ENCODE results near the gene DCDC1.

DCDC1 gene, protein sequence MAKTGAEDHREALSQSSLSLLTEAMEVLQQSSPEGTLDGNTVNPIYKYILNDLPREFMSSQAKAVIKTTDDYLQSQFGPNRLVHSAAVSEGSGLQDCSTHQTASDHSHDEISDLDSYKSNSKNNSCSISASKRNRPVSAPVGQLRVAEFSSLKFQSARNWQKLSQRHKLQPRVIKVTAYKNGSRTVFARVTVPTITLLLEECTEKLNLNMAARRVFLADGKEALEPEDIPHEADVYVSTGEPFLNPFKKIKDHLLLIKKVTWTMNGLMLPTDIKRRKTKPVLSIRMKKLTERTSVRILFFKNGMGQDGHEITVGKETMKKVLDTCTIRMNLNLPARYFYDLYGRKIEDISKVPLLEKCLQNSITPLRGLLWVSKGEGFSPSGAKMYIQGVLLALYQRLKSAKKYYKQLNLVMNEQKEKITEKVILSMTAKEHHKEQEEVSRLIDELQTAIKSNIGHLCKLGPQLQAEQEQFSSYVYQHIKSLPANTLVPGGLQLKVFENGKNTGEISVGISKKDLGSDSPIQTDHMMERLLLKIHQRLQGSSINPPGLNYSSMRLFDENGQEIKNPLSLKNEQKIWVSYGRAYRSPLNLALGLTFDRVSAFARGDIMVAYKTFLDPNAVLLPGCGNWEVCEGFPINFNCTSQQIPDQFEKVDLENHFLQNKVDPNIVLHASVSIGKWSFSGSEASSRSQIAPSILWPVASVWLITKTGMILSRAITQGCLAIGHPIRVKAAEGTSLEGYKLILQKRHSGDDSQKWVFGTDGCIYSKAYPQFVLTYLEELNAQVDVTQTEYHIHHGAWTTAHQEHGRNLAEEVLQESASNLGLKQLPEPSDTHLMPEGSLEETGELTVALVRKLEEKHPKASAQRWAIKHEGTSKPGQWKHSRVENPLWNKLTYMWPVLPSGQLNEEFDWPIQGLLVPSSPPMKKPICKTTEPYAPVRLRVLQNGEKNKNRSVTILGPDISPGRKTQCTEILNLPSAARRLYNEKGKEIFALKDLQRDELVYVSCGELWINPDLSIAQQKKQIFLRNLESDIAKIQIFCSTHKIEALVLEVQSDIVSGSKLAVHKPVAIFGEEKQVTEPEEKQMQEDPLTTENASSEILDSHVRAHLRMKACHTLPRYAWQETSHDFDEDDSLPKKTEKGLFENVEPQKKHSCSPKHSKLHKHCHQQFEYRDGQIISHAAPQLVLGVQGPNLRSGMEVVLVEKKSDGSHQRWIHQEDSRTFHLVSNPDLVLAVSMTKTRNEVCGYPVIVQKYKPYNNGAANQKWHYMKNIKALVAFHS (N-terminal part only)
- total RNA-seq = 0.28 to 0.97 reads per million in 2 donors

DNA sequence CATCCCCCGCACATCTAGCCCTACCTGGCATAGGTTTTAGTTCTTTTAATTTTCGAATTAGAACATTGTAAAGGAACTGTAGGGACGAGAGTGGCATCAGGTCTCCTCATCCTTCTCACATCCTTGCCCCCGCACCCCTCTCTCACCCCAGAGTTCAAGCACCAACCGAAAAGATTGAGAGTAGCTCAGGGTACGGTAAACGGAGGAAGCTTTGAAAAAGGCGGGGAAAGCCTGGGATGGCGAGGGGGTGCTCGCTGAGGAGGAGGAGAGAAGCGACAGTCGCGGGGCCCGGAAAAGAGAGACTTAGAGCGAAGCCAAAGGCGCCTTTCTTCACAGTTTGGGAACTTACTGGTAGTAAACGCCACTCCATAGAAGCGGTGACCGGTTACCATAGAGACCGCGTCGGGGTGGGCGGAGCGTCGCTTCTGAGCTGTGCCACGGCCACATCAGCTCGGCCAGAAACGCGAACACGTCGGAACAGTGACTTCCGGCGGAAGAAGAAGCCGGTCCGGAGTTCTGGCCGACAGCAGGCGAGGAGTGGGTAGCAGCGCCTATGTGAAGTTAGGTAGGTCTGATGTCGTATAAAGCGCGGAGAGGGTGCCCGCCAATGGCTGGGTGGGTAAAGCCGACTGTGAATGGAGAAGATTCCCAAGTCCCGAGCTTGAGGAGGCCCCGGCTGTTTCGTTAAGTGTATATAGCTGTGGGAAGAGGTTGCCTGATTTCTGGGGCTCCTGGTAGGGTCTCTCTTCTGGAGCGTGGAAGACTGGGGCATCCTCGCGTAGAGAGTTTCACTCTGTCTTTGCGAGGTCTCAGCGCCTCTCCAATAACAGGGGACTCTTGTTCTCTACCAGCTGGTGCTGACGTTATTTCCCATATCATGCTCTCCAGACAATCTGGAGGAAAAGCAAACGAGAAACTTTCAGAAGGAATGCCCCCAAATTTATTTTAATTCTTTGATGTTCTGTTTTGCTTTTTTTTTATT, at the start of gene DCDC1, which contains the start of gene DNAJC24:
Gene DCDC1, minus strand, starts transcription at position 392 of the 982 bp plus-strand sequence. CDS start 41,459 bp downstream, outside the sequence.
Gene DNAJC24, plus strand, starts transcription at position 513 of the 982 bp plus-strand sequence. CDS start 889 bp downstream, outside the sequence.
- peak; percentile 92 for DNase-seq

- no peak for DNase-seq
These were observed 49.6 kb upstream of the DCDC1 start for GRCh38 chr11:31419138-31419537.

DNA sequence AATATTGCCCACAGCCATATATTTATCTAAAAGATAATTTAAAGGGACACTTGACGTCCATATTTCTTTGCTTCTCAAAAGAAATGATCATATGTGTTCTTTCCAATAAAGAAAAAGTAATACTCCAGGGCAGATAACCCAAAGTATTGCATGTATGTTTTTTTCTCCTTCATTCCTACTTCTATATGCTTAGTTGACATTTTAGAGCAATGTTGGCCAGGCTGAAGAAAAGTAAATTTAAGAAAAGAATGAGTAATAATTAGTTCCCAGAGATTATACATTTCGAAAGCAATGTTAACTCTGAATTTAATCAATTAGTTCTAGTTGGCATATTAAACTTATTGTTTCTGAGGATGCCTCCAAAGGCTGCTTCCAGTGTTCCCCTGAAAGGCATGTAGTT, 48.3 kb upstream of the DCDC1 start:
- DNase-seq = no peak

GRCh38 chr11:31417357-31417756, 47.8 kb upstream of the DCDC1 start:
- no peak for DNase-seq

- no peak for DNase-seq
These were observed 45.9 kb upstream of the DCDC1 start for GRCh38 chr11:31415435-31415834.

DNA sequence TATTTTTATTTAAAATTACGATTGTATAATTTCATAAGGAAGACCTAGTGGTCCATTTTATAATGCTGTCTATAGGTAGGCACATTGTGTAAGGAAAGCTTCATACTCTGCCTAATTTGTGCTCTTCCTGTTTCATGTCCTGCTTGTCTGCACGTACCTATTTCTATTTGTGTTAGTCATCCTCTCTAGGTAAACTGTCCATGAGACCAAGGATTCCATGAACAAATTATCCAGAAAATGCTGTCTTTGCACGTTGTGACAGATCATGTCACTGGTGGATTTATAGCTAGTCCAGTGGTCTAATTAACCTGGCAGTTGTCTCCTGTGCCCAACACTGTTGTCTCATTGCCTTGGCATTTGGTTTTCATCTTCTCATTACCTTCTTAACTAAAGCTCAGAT, 44.8 kb upstream of the DCDC1 start:
- no peak for DNase-seq

GRCh38 chr11:31412946-31413345, 43.4 kb upstream of the DCDC1 start:
- DNase-seq = no peak

DNA sequence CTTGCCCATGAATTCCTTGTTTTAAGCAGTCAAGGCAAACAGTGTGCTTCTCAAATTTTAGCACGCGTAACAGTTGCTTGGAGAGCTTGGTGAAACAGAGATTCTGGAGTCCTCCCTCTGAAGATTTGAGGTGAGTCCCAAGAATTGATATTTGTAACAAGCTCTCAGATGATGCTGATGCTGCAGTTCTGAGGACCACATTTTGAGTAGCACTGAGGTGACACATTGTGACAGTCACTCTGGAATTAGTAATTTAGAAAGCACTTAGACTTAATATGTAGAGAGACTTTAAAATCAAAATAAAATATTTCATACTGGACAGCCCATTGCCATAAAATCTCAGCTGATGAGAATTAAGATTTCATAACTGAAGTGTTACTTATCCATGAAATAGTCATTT, 38.7 kb upstream of the DCDC1 start:
- no peak for DNase-seq

DNA sequence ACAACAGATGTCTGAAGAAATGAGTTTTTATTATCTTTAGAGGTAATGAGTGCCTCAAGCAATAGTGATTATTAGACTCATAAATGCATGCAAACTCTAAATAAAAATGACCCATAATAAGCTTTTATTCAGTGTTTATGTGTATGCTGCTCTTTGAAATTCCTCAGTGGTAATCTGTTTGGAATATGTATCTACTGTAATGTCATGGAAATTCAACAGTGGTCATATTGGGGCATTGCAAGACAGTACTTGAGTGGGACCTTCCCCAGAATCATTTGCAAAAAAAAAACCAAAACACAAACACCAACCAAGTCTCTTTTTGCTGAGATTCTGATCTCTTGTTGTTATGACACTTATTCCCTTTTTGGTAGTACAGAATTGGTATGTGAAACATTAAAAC, 35.1 kb upstream of the DCDC1 start:
- DNase-seq = no peak

- DNase-seq = no peak
These were observed 27.8 kb upstream of the DCDC1 start for GRCh38 chr11:31397239-31397834.

DNA sequence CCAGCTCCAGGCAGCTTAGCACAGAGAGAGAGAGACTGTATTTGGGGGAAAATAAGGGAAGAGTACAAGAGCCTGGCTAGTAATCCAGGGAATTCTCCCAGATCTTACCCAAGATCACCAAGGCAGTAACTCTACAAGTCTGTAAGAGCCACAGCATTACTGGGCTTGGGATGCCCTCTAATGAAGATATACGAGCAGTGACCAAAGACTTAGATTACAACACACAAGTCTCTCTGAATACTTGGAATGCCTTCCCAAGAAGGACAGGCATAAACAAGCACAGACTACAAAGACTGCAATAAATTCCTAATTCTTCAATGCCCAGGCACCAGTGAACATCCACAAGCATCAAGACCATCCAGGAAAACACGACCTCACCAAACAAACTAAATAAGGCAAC, 17.8 kb upstream of the DCDC1 start:
- no peak for DNase-seq

DNA sequence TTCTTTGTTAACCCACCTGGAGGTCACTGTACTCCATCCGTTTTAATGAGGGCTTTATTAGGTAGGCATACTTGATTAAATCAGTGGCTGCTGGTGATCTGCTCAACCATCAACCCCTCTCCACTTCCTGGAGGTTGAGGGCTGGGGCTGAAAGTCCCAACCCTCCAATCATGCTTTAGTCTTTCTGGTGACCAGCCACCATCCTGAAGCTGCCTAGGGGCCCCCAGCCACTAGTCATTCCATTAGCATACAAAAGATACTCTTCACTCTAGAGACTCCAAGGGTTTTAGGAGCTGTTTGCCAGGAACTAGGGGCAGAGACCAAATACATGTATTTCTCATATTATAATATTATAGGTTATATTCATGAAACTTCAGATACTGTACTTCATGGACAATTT, 13.6 kb upstream of the DCDC1 start:
- no peak for DNase-seq

- DNase-seq = no peak
These were observed 6.3 kb upstream of the DCDC1 start for GRCh38 chr11:31375879-31376278.

GRCh38 chr11:31366795-31367194, 2.7 kb downstream of the DCDC1 start:
- DNase-seq = no peak

GRCh38 chr11:31361743-31362142, 7.8 kb downstream of the DCDC1 start:
- no peak for DNase-seq

DNA sequence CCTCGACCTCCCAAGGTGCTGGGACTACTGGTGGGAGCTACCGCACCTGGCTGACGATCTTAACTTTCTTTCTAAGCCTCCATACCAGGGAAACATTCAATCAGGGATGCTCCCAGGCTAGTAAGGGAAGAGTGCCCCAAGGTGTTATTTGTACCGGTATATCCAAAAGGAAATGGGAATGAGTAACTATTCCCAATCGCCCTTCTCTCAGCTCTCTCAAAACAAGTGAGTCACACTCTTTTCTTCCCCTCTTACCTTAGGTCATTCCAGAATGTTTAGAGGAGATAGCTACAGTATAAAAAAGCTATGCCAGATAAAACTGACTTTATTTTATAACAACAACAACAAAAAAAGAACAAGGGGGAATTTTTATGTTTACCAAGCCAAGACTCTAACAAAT, 13.7 kb downstream of the DCDC1 start:
- no peak for DNase-seq

DNA sequence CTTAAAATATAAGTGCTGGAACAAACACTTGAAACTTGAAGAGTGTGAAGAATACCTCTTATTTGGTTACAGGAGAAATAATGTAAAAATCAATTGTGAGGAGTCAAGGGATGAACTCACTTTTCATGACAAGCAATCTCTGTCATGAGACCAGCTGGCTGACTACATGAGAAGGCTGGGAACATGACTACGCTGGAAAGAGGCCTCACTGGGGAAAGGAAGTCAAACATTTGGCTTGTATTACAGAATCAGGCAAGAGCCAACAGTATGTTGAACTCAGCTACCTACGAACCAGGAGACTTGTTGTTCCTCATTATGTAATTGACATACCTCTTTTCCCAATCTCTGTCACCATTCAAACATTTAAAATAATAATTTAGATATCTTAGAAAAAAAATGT, 14.4 kb downstream of the DCDC1 start:
- no peak for DNase-seq

DNA sequence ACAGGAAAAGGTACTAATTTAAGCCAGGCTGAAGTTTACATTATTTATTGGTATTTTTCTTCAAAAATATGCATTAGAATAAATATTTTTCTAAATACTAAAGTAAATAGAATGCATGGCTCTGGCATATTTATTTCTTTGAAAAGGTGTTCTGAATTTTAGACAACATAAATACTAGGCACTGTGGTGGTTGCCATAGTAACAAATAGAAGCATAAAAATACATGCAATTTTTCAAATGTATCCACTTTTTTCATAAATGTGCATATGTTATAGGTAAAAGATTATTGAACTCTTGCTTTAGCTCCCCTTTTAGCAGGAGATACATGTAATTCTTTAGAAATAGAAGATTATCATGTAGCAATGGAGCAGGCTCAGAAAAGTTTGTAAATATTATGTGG, 18.4 kb downstream of the DCDC1 start:
- DNase-seq = no peak

- no peak for DNase-seq
These were observed 28.5 kb downstream of the DCDC1 start for GRCh38 chr11:31340903-31341572.

GRCh38 chr11:31337806-31338205, 31.7 kb downstream of the DCDC1 start:
- DNase-seq = no peak

- no peak for DNase-seq
These were observed 40.8 kb downstream of the DCDC1 start for GRCh38 chr11:31328697-31329096.
